Measurements from ENCODE around the gene LZIC. TPM values are rescaled to one million over a fixed set of nuclear protein-coding genes. Genes with fewer than 3 reads are reported as not detected.

Gene LZIC
- polyA plus RNA-seq, 2 of the 4 experiments (the other 2 are of a cell fraction) = 24.5 to 29.0 TPM

GRCh38 chr1:9884805-9885204 is 58.4 kb downstream of the LZIC start:
- no peak for TF ChIP-seq CBX2 (IDR thresholded peaks at IDR 0.05; ENCODE audit: borderline replicate concordance, low read depth)
- CTCF ChIA-PET = interaction anchor here (1.3 to 2.2 kb wide), 2 partner anchors 8 to 10 kb away, joined by 3 to 16 read pairs; no protein-coding TSS in a partner anchor
- WGBS (ENCODE audit: missing lambda C conversion rate) = 91% methylated on average over 7 of the region's 8 CpGs
- no peak for DNase-seq (ENCODE audit: low read depth in 1 of 2, low spot score in 1 of 2)
- no peak for ATAC-seq
- no peak overlapping the region for H3K4me3 ChIP-seq
- no peak overlapping the region for H3K27ac ChIP-seq
- FAIRE-seq = no peak
- H3K4me1 ChIP-seq = no peaks in the 10 kb centered on the region
- POLR2A ChIA-PET = no interaction called here
- H3K9me3 ChIP-seq = no peaks in the 10 kb centered on the region
- no peak overlapping the region for H3K4me2 ChIP-seq

- Histone ChIP-seq H3K4me1 (no peaks in the 10 kb centered on the region), H3K9me3 (no peaks in the 10 kb centered on the region), H3K4me3 (no peak overlapping the region), H3K4me2 (no peak overlapping the region), H3K27ac (no peak overlapping the region)
- DNase-seq (ENCODE audit: low read depth in 1 of 2, low spot score in 1 of 2) (no peak), ATAC-seq (no peak), FAIRE-seq (no peak)
- 80% methylated on average over 6 of the region's 11 CpGs for WGBS (ENCODE audit: missing lambda C conversion rate)
- TF ChIP-seq BCL3 (IDR thresholded peaks at IDR 0.05) (no peak), RARB (CRISPR knock-in tag; IDR thresholded peaks at IDR 0.05) (no peak), FOSB (CRISPR knock-in tag; IDR thresholded peaks at IDR 0.05) (no peak), HOXA7 (CRISPR knock-in tag; IDR thresholded peaks at IDR 0.05) (no peak), CTCF (IDR thresholded peaks at IDR 0.05) (no peak), CHD4 (IDR thresholded peaks at IDR 0.05; ENCODE audit: borderline replicate concordance) (no peak), EHMT2 (IDR thresholded peaks at IDR 0.05; ENCODE audit: low read depth) (no peak), ZFP36 (IDR thresholded peaks at IDR 0.05; ENCODE audit: borderline replicate concordance, partially characterized antibody) (no peak), ESRRA (IDR thresholded peaks at IDR 0.05; ENCODE audit: borderline replicate concordance, low read length) (no peak), PHF8 (IDR thresholded peaks at IDR 0.05; ENCODE audit: borderline replicate concordance, low read depth) (no peak), ATOH8 (CRISPR knock-in tag; IDR thresholded peaks at IDR 0.05; ENCODE audit: low read depth) (no peak), EP300 (IDR thresholded peaks at IDR 0.05) (no peak), CHD2 (IDR thresholded peaks at IDR 0.05; ENCODE audit: low read length, partially characterized antibody) (no peak), TP53 (CRISPR knock-in tag; IDR thresholded peaks at IDR 0.05) (no peak), CEBPB (IDR thresholded peaks at IDR 0.05) (no peak), HOXB5 (CRISPR knock-in tag; IDR thresholded peaks at IDR 0.05) (no peak), POLR2A (IDR thresholded peaks at IDR 0.05; ENCODE audit: low read length) (no peak)
- POLR2A ChIA-PET = no interaction called here
- CTCF ChIA-PET = interaction anchor here (1.3 to 2.2 kb wide), 3 partner anchors 9 to 99 kb away, joined by 3 to 16 read pairs (median 3); no protein-coding TSS in a partner anchor
Measured at GRCh38 chr1:9883585-9884449, 59.4 kb downstream of the LZIC start.

GRCh38 chr1:9882945-9883303 is 60.3 kb downstream of the LZIC start:
- no peak overlapping the region for H3K27ac ChIP-seq
- no peaks in the 10 kb centered on the region for H3K9me3 ChIP-seq
- no peak for ATAC-seq
- no peak overlapping the region for H3K4me2 ChIP-seq
- no peak for DNase-seq (ENCODE audit: low read depth in 1 of 2, low spot score in 1 of 2)
- FAIRE-seq = no peak
- no peak overlapping the region for H3K4me3 ChIP-seq
- WGBS (ENCODE audit: missing lambda C conversion rate) = 92% methylated on average over 10 of the region's 12 CpGs
- TF ChIP-seq RARB (CRISPR knock-in tag; IDR thresholded peaks at IDR 0.05) = no peak
- no peak for TF ChIP-seq HOXB5 (CRISPR knock-in tag; IDR thresholded peaks at IDR 0.05)
- TF ChIP-seq CTCF (IDR thresholded peaks at IDR 0.05) = no peak
- TF ChIP-seq SMC3 (IDR thresholded peaks at IDR 0.05) = no peak
- no peak for TF ChIP-seq ESRRA (IDR thresholded peaks at IDR 0.05; ENCODE audit: borderline replicate concordance, low read length)
- no peak for TF ChIP-seq EP300 (IDR thresholded peaks at IDR 0.05)
- TF ChIP-seq CHD2 (IDR thresholded peaks at IDR 0.05; ENCODE audit: low read length, partially characterized antibody) = no peak
- TF ChIP-seq JUN (IDR thresholded peaks at IDR 0.05) = no peak
- TF ChIP-seq KDM1A (IDR thresholded peaks at IDR 0.05; ENCODE audit: low read depth) = no peak
- no peak for TF ChIP-seq GATA3 (IDR thresholded peaks at IDR 0.05; ENCODE audit: borderline replicate concordance)
- POLR2A ChIA-PET = no interaction called here
- no peaks in the 10 kb centered on the region for H3K4me1 ChIP-seq
- CTCF ChIA-PET = interaction anchor here (0.7 to 1.4 kb wide), 3 partner anchors 15 to 108 kb away, joined by 3 to 5 read pairs (median 3); no protein-coding TSS in a partner anchor

All from A549 (cell line).